Measurements from ENCODE around the gene TACC2. TPM values are rescaled to one million over a fixed set of nuclear protein-coding genes. Genes with fewer than 3 reads are reported as not detected.
"Not testable (repeated sequence)": the region's sequence is repeated elsewhere in the genome, so short reads cannot be mapped to it uniquely, and the experiment has no call there.

TACC2 gene
- total RNA-seq, 2 experiments from 2014 or later = not detected

DNA sequence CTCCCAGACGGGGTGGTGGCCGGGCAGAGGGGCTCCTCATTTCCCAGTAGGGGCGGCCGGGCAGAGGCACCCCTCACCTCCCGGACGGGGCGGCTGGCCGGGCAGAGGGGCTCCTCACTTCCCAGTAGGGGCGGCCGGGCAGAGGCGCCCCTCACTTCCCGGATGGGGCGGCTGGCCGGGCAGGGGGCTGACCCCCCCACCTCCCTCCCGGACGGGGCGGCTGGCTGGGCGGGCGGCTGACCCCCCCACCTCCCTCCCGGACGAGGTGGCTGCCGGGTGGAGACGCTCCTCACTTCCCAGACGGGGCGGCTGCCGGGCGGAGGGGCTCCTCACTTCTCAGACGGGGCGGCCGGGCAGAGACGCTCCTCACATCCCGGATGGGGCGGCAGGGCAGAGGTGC is 214.2 kb downstream of the TACC2 start:
- H3K27ac Mint-ChIP-seq; H3K9me3 Mint-ChIP-seq (ENCODE audit: low read depth); CTCF ChIA-PET; H3K27me3 Mint-ChIP-seq; H3K36me3 Mint-ChIP-seq; H3K4me3 Mint-ChIP-seq; ATAC-seq; DNase-seq; H3K4me1 Mint-ChIP-seq: not testable (repeated sequence)

- H3K27me3 Mint-ChIP-seq = no peaks in the 10 kb centered on the region
Measured at GRCh38 chr10:122204691-122205489, 215.9 kb downstream of the TACC2 start.

DNA sequence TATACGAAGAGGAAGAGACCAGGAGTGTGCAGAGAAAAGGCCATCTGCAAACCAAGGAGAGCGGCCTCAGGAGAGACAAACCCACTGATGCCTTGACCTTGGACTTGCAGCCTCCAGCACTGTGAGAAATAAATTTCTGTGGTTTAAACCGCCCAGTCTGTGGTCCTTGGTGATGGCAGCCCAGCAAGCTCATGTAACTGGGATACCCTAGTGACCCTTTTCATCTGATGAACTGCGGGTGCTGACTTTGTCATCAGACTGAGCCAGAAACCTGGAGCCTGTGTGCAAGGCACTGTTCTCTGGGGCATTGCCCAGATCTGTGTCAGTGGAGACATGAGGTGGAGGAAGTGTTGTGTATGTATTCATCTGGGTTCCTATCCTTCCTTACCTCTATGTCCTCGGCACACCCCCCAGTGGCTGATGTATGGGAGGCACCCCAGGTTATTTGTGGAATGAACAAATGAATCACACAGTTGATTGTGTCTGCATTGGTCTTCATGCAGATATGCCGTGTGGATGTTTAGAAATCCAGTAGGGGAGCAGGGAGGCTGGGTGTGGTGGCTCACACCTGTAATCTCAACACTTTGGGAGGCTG is 217.6 kb downstream of the TACC2 start:
- CTCF ChIA-PET = no interaction called here
- no peaks in the 10 kb centered on the region for H3K27me3 Mint-ChIP-seq
- H3K27ac Mint-ChIP-seq = no peak overlapping the region
- H3K4me1 Mint-ChIP-seq = no peaks in the 10 kb centered on the region
- H3K4me3 Mint-ChIP-seq = no peak overlapping the region
- ATAC-seq (no peak), DNase-seq (no peak)
- no peaks in the 10 kb centered on the region for H3K36me3 Mint-ChIP-seq
- no peaks in the 10 kb centered on the region for H3K9me3 Mint-ChIP-seq (ENCODE audit: low read depth)

More at GRCh38 chr10:122204691-122205489, 215.9 kb downstream of the TACC2 start:
- Mint-ChIP-seq H3K9me3 (ENCODE audit: low read depth) (no peaks in the 10 kb centered on the region), H3K27ac (no peak overlapping the region), H3K4me1 (no peaks in the 10 kb centered on the region), H3K4me3 (no peak overlapping the region), H3K36me3 (no peaks in the 10 kb centered on the region)
- CTCF ChIA-PET = no interaction called here
- no peak for ATAC-seq
- no peak for DNase-seq

DNA sequence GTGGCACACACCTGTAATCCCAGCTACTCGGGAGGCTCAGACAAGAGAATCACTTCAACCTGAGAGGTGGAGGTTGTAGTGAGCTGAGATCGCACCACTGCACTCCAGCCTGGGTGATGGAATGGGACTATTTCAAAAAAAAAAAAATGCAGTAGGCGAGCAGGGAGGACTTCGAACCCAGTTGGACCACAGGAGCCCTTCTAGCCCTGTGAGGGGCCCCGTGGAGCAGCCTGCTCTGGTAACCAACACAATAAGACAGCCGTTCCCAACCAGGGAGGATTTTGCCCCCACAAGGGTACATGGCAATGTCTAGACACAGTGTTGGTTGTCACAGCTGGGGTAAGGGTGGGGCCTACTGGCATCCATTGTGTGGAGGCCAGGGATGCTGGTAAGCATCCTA is 218.2 kb downstream of the TACC2 start:
- Mint-ChIP-seq H3K27me3 (no peaks in the 10 kb centered on the region), H3K36me3 (no peaks in the 10 kb centered on the region), H3K9me3 (ENCODE audit: low read depth) (no peaks in the 10 kb centered on the region), H3K4me1 (no peaks in the 10 kb centered on the region), H3K4me3 (no peak overlapping the region), H3K27ac (no peak overlapping the region)
- ATAC-seq = no peak
- CTCF ChIA-PET = no interaction called here
- no peak for DNase-seq

GRCh38 chr10:122207596-122207995 is 218.6 kb downstream of the TACC2 start:
- no peak overlapping the region for H3K27ac Mint-ChIP-seq
- DNase-seq (no peak), ATAC-seq (no peak)
- H3K27me3 Mint-ChIP-seq = no peaks in the 10 kb centered on the region
- no peak overlapping the region for H3K4me3 Mint-ChIP-seq
- no peaks in the 10 kb centered on the region for H3K4me1 Mint-ChIP-seq
- no peaks in the 10 kb centered on the region for H3K9me3 Mint-ChIP-seq (ENCODE audit: low read depth)
- no peaks in the 10 kb centered on the region for H3K36me3 Mint-ChIP-seq
- CTCF ChIA-PET = no interaction called here

DNA sequence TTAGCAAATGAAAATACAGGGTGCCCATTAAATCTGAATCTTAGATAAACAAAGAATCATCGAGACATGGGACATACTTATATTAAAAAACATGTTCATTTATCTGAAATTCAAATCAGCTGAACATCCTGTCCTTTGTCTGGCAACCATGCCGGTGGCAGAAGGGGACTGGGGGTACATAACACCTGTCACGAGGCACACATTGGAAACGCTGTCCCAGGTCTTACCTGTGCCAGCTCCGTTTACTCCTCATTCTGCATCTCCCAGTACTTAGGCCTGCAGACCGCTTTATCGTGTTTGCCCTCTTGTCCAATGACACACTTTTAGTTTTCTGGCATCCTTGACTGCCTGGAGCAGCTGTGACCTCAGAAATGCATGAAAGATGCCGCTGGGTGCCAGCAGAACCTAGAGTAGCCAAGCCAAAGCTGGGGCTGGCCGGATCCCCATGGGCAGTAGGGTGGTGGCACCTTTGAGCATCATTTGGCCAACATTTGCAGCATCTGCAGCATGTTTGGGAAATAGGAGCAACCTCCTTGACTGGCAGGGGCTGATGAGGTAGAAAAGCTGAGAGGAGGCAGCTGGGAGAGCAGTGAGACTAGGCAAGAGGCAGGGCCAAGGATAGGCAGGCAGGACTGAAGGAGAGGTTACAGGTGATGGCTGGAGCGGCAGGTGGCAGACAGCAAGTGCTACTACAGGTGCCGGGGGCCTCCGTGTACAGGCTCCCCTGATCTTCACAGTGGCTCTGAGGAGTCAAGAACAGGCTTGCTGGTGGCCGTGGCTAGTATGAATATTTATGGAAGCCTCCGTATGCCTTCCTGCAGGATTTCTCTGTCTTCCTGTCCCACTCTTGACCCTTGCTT is 219.8 kb downstream of the TACC2 start:
- Mint-ChIP-seq H3K27me3 (peaks cover 4% of the 10 kb centered on the region), H3K4me3 (no peak overlapping the region), H3K27ac (no peak overlapping the region), H3K36me3 (no peaks in the 10 kb centered on the region), H3K9me3 (ENCODE audit: low read depth) (no peaks in the 10 kb centered on the region), H3K4me1 (no peaks in the 10 kb centered on the region)
- DNase-seq (no peak), ATAC-seq (no peak)
- CTCF ChIA-PET = no interaction called here

GRCh38 chr10:122210481-122211265 is 221.7 kb downstream of the TACC2 start:
- DNase-seq (no peak), ATAC-seq (no peak)
- no peaks in the 10 kb centered on the region for H3K36me3 Mint-ChIP-seq
- H3K4me1 Mint-ChIP-seq = no peaks in the 10 kb centered on the region
- CTCF ChIA-PET = no interaction called here
- H3K27me3 Mint-ChIP-seq = peaks cover 4% of the 10 kb centered on the region
- no peak overlapping the region for H3K4me3 Mint-ChIP-seq
- no peaks in the 10 kb centered on the region for H3K9me3 Mint-ChIP-seq (ENCODE audit: low read depth)
- no peak overlapping the region for H3K27ac Mint-ChIP-seq

DNA sequence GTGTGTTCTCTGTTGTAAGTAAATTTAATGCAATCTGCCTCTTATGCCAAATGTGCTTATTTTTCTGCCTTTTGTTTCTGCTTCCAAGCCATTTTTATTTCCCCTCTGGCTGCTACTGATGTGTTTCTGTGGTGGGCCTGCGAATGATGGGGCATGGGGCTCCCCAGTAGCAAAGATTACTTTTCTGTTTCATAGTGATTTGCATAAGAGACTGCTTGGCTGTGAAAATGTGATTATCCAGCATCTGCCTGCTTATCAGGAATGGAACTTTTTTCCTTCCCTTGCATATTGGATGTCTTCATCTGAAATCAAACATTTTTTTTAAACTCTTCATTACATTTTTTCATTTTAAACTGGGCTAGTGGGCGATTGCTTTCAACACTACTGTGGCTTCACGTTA is 224.4 kb downstream of the TACC2 start:
- H3K27ac Mint-ChIP-seq = no peak overlapping the region
- H3K4me1 Mint-ChIP-seq = no peaks in the 10 kb centered on the region
- CTCF ChIA-PET = no interaction called here
- ATAC-seq (no peak), DNase-seq (no peak)
- H3K27me3 Mint-ChIP-seq = peaks cover 4% of the 10 kb centered on the region
- no peaks in the 10 kb centered on the region for H3K9me3 Mint-ChIP-seq (ENCODE audit: low read depth)
- H3K4me3 Mint-ChIP-seq = no peak overlapping the region
- no peaks in the 10 kb centered on the region for H3K36me3 Mint-ChIP-seq

- H3K36me3 Mint-ChIP-seq = no peaks in the 10 kb centered on the region
- H3K4me3 Mint-ChIP-seq = no peak overlapping the region
- CTCF ChIA-PET = no interaction called here
- ATAC-seq (no peak), DNase-seq (no peak)
- no peak overlapping the region for H3K27ac Mint-ChIP-seq
- no peaks in the 10 kb centered on the region for H3K9me3 Mint-ChIP-seq (ENCODE audit: low read depth)
- H3K27me3 Mint-ChIP-seq = peaks cover 4% of the 10 kb centered on the region
- H3K4me1 Mint-ChIP-seq = no peaks in the 10 kb centered on the region
Measured at GRCh38 chr10:122213766-122214165, 224.8 kb downstream of the TACC2 start.

DNA sequence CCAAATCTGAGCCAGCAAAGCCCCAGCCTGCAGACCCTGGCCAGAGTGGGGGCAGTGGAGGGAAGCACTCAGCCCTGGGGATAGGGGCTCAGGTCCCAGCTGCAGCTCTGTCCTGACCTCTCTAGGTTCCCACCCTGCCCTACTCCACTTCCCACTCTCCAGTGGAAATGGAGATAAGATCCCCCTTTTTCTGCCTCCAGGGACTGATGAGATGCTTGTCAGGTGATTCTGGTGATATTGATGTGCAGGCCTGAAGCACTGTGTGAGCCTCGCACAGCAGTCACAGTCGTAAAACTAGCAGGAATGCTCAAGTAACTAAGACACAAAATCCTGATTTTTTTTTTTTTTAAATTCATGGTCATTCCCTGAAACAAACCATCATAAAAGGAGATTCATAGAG is 227.1 kb downstream of the TACC2 start:
- Mint-ChIP-seq H3K9me3 (ENCODE audit: low read depth) (no peaks in the 10 kb centered on the region), H3K36me3 (no peaks in the 10 kb centered on the region)

DNA sequence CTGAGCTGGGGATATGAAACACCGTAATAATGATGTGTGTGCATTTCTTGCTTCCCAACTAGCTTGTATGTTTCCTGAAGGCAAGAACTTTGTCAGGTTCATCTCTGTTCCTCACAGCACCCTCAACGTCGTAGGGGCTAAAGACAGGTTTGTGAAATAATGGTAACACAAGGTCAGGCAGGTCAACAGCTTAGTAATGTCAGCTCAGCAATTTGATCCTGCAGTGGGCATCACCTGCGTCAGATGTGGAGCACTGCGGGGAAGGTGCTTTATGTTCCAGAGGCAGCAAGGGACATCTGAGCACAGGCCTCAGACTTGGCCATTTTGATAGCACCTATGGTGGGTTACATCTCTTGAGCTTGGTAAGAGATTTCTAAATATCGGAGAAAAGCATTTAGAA is 230.4 kb downstream of the TACC2 start:
- DNase-seq = no peak
- H3K27ac Mint-ChIP-seq = no peak overlapping the region
- H3K4me1 Mint-ChIP-seq = no peaks in the 10 kb centered on the region
- H3K36me3 Mint-ChIP-seq = no peaks in the 10 kb centered on the region
- no peaks in the 10 kb centered on the region for H3K9me3 Mint-ChIP-seq (ENCODE audit: low read depth)
- CTCF ChIA-PET = no interaction called here
- peaks cover 3% of the 10 kb centered on the region for H3K27me3 Mint-ChIP-seq
- no peak overlapping the region for H3K4me3 Mint-ChIP-seq
- ATAC-seq = no peak

More for the DNA sequence above, 227.1 kb downstream of the TACC2 start:
- ATAC-seq = no peak
- CTCF ChIA-PET = no interaction called here
- H3K27ac Mint-ChIP-seq = no peak overlapping the region
- H3K4me3 Mint-ChIP-seq = no peak overlapping the region
- no peaks in the 10 kb centered on the region for H3K4me1 Mint-ChIP-seq
- DNase-seq = no peak
- H3K27me3 Mint-ChIP-seq = peaks cover 6% of the 10 kb centered on the region

DNA sequence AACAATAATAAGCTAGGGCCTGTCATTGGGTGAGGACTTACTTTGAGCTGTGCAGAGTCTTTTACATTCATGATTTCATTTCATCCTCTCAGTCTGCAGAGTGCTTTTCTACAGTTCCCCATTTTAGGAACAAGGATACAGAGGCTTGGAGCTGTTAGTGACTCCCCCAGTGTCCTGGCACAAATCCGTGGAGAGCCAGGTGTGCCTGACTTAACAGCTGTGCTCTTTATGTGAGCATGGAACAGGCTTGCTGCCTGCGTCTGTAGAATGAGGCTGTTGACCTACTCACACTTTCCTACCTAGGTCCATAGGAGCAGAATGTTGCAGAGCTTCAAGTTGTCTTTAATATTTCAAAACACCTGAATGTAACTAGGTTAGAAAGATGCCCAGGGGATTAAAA is 231.8 kb downstream of the TACC2 start:
- Mint-ChIP-seq H3K4me1 (no peaks in the 10 kb centered on the region), H3K4me3 (no peak overlapping the region), H3K9me3 (ENCODE audit: low read depth) (no peaks in the 10 kb centered on the region), H3K27me3 (peaks cover 13% of the 10 kb centered on the region), H3K36me3 (no peaks in the 10 kb centered on the region), H3K27ac (no peak overlapping the region)
- no peak for ATAC-seq
- CTCF ChIA-PET = interaction anchor here (0.5 to 1.2 kb wide), 3 partner anchors 51 to 345 kb away, joined by 3 read pairs; partner anchors contain the start of gene BTBD16
- no peak for DNase-seq

DNA sequence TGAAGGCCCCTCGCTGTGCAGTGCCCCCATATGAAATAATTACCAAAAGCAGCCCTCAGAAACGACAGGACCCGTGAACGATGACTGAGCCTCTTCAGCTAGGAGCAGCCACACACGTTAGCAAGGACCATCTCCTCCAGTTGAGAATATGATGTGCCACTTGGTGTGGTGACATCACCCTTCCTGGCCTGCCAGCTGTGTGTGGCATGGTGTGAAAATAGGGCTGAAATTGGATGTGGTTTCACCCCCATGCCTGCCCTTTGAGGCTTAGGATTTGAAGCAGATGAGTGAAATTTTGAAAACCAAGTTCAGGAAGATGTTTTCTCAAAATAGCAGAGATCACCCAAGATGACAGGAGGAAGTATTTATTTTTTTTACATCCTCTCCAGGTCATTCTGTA is 233.0 kb downstream of the TACC2 start:
- no peaks in the 10 kb centered on the region for H3K9me3 Mint-ChIP-seq (ENCODE audit: low read depth)
- CTCF ChIA-PET = no interaction called here
- H3K4me1 Mint-ChIP-seq = no peaks in the 10 kb centered on the region
- ATAC-seq (no peak), DNase-seq (no peak)
- no peak overlapping the region for H3K4me3 Mint-ChIP-seq
- no peaks in the 10 kb centered on the region for H3K36me3 Mint-ChIP-seq
- peaks cover 21% of the 10 kb centered on the region for H3K27me3 Mint-ChIP-seq
- H3K27ac Mint-ChIP-seq = no peak overlapping the region
